T-cell (primary cell): ENCODE results near the gene TLL1. TPM values are rescaled to one million over a fixed set of nuclear protein-coding genes. Genes with fewer than 3 reads are reported as not detected.

Experiments used
- ATAC-seq, 4 experiments: fragments of 200-7000 bp in 3 of 4; fragments of 150-1000 bp in 1 of 4; cut with Tn5 transposase; replicated peaks in 1 of 4; 1 replicate in 3 of 4; 2 replicates in 1 of 4; pipeline ENCODE4 v1.10.0; 2021; ENCODE audit warnings: moderate library complexity in 3 of 4, mild to moderate bottlenecking in 2 of 4, moderate number of reproducible peaks in 1 of 4
- CTCF ChIA-PET, 2 donors: fragments of 300-600 bp; sonication (Branson Sonifier 250); formaldehyde crosslinking; loops; one replicate each; lab custom pipeline; 2022; ENCODE audit warnings: antibody characterized with exemption in 2 of 2; lab: Charles Lee
- POLR2A ChIA-PET, 2 donors: fragments of 300-600 bp; sonication (Branson Sonifier 250); formaldehyde crosslinking; loops; one replicate each; lab custom pipeline; 2022; ENCODE audit warnings: antibody characterized with exemption in 2 of 2; lab: Charles Lee
- DNase-seq, 35 experiments: peaks; one replicate each; pipeline versions ENCODE4 v3.0.0 to v3.0.0-alpha.2; 2013 to 2023
- H3K27ac ChIP-seq: one replicate; pipeline ENCODE4 v1.5.1; 2013; ENCODE audit warnings: low read length
- H3K27me3 ChIP-seq, 2 experiments: replicated peaks in 1 of 2; 1 replicate in 1 of 2; 2 replicates in 1 of 2; pipeline versions ENCODE4 v1.6.1 to v1.7.0; 2013; ENCODE audit warnings: low read length in 1 of 2, mixed read lengths in 1 of 2; ENCODE audit not compliant: control insufficient read depth in 2 of 2, insufficient read depth in 2 of 2; ENCODE audit errors: extremely low read depth in 1 of 2
- H3K36me3 ChIP-seq, 2 donors: 1 replicate in 1 of 2; 2 replicates in 1 of 2; pipeline versions ENCODE4 v1.6.1 to v1.7.0; 2013; ENCODE audit warnings: low read length in 1 of 2; ENCODE audit not compliant: control insufficient read depth in 2 of 2, insufficient read depth in 1 of 2; ENCODE audit errors: extremely low read depth in 1 of 2
- H3K4me1 ChIP-seq, 2 experiments: 1 replicate in 1 of 2; 2 replicates in 1 of 2; pipeline versions ENCODE4 v1.6.1 to v1.7.0; 2013; ENCODE audit warnings: low read length in 2 of 2, mixed read lengths in 1 of 2; ENCODE audit not compliant: insufficient read depth in 2 of 2, control insufficient read depth in 1 of 2; ENCODE audit errors: extremely low read depth in 1 of 2
- H3K4me3 ChIP-seq, 2 donors: 1 replicate in 1 of 2; 2 replicates in 1 of 2; pipeline versions ENCODE4 v1.5.1 to v1.7.0; 2013; ENCODE audit warnings: mild to moderate bottlenecking in 2 of 2, low read length in 1 of 2, moderate library complexity in 1 of 2; ENCODE audit not compliant: control insufficient read depth in 1 of 2; ENCODE audit errors: extremely low read depth in 1 of 2
- H3K9me3 ChIP-seq: 2 replicates; pipeline ENCODE4 v1.7.0; 2013
- H3K27ac Mint-ChIP-seq, 2 donors: one replicate each; pipeline ENCODE4 v1.8.0; 2020 to 2021; ENCODE audit warnings: mild to moderate bottlenecking in 2 of 2, mixed read lengths in 2 of 2
- H3K27me3 Mint-ChIP-seq, 2 donors: one replicate each; pipeline ENCODE4 v1.8.0; 2021 to 2022; ENCODE audit warnings: mixed read lengths in 2 of 2
- H3K36me3 Mint-ChIP-seq: one replicate; pipeline ENCODE4 v1.8.0; 2021; ENCODE audit warnings: mixed read lengths
- H3K4me1 Mint-ChIP-seq, 3 donors: one replicate each; pipeline ENCODE4 v1.8.0; 2020 to 2022; ENCODE audit warnings: mixed read lengths in 3 of 3, mild to moderate bottlenecking in 1 of 3
- H3K4me3 Mint-ChIP-seq, 3 donors: one replicate each; pipeline ENCODE4 v1.8.0; 2020 to 2022; ENCODE audit warnings: mild to moderate bottlenecking in 3 of 3, mixed read lengths in 3 of 3, moderate library complexity in 3 of 3
- H3K9me3 Mint-ChIP-seq, 3 donors: one replicate each; pipeline ENCODE4 v1.8.0; 2020 to 2022; ENCODE audit warnings: mixed read lengths in 3 of 3
- whole genome bisulfite sequencing: methylation state at CpG from one replicate; pipeline ENCODE4 v1.1.5; 2013; ENCODE audit warnings: missing lambda C conversion rate; ENCODE audit not compliant: insufficient coverage; 5-methylcytosine and 5-hydroxymethylcytosine counted together
- total RNA-seq, 35 experiments: library from RNA in 6 of 35; stranded (reverse) in 6 of 35; fragments of 120-200 nt in 1 of 35; gene quantifications; one replicate each; pipeline versions ENCODE4 v1.2.1 to v1.2.4 and lab custom pipeline; 2013 to 2026

Gene TLL1
- total RNA-seq, 5 donors from 2014 or later (not counting 1 experiment from before 2014, with no cell fraction given), result not detected

- no peaks in the 10 kb centered on the region for H3K4me1 Mint-ChIP-seq
- no peak overlapping the region for H3K27ac Mint-ChIP-seq
- Histone ChIP-seq H3K4me1 (no peaks in the 10 kb centered on the region), H3K36me3 (no peaks in the 10 kb centered on the region), H3K27ac (no peak overlapping the region), H3K4me3 (no peak overlapping the region), H3K27me3 (no peaks in the 10 kb centered on the region), H3K9me3 (no peaks in the 10 kb centered on the region)
- DNase-seq (no peak), ATAC-seq (no peak)
- H3K27me3 Mint-ChIP-seq, result no peaks in the 10 kb centered on the region
- H3K36me3 Mint-ChIP-seq, result no peaks in the 10 kb centered on the region
- POLR2A ChIA-PET, result no interaction called here
- no CpG with 5 or more reads among the region's 5 CpGs for WGBS
- peaks cover 0 to 4% (median 0%) of the 10 kb centered on the region in 3 donors for H3K9me3 Mint-ChIP-seq
- no peak overlapping the region for H3K4me3 Mint-ChIP-seq
- CTCF ChIA-PET, result no interaction called here
Observed at GRCh38 chr4:165839615-165840333, 33.3 kb upstream of the TLL1 start.

GRCh38 chr4:165842684-165843083 is 30.4 kb upstream of the TLL1 start:
- Mint-ChIP-seq H3K9me3 (peaks cover 0 to 4% (median 0%) of the 10 kb centered on the region in 3 donors), H3K27ac (no peak overlapping the region), H3K27me3 (no peaks in the 10 kb centered on the region), H3K4me1 (no peaks in the 10 kb centered on the region), H3K4me3 (no peak overlapping the region), H3K36me3 (no peaks in the 10 kb centered on the region)
- DNase-seq, result no peak
- H3K4me1 ChIP-seq, result no peaks in the 10 kb centered on the region
- CTCF ChIA-PET, result no interaction called here
- no peaks in the 10 kb centered on the region for H3K36me3 ChIP-seq
- ATAC-seq, result no peak
- H3K9me3 ChIP-seq, result no peaks in the 10 kb centered on the region
- no peak overlapping the region for H3K27ac ChIP-seq
- POLR2A ChIA-PET, result no interaction called here
- no peaks in the 10 kb centered on the region for H3K27me3 ChIP-seq
- H3K4me3 ChIP-seq, result no peak overlapping the region

GRCh38 chr4:165844161-165844560 is 28.9 kb upstream of the TLL1 start:
- H3K36me3 Mint-ChIP-seq, result no peaks in the 10 kb centered on the region
- H3K4me3 Mint-ChIP-seq, result no peak overlapping the region
- H3K36me3 ChIP-seq, result no peaks in the 10 kb centered on the region
- H3K27me3 Mint-ChIP-seq, result no peaks in the 10 kb centered on the region
- peaks cover 0 to 4% (median 0%) of the 10 kb centered on the region in 3 donors for H3K9me3 Mint-ChIP-seq
- WGBS, result no CpG with 5 or more reads among the region's 7 CpGs
- H3K4me1 ChIP-seq, result no peaks in the 10 kb centered on the region
- ATAC-seq (no peak), DNase-seq (no peak)
- H3K4me1 Mint-ChIP-seq, result no peaks in the 10 kb centered on the region
- H3K4me3 ChIP-seq, result no peak overlapping the region
- H3K27ac ChIP-seq, result no peak overlapping the region
- no peaks in the 10 kb centered on the region for H3K9me3 ChIP-seq
- H3K27ac Mint-ChIP-seq, result no peak overlapping the region
- ChIA-PET CTCF (no interaction called here), POLR2A (no interaction called here)
- H3K27me3 ChIP-seq, result no peaks in the 10 kb centered on the region

GRCh38 chr4:165851256-165851655 is 21.8 kb upstream of the TLL1 start:
- Mint-ChIP-seq H3K4me1 (no peaks in the 10 kb centered on the region), H3K9me3 (no peaks in the 10 kb centered on the region), H3K4me3 (no peak overlapping the region), H3K27ac (no peak overlapping the region), H3K27me3 (no peaks in the 10 kb centered on the region), H3K36me3 (no peaks in the 10 kb centered on the region)
- POLR2A ChIA-PET, result no interaction called here
- no CpG with 5 or more reads among the region's 3 CpGs for WGBS
- Histone ChIP-seq H3K9me3 (no peaks in the 10 kb centered on the region), H3K27me3 (no peaks in the 10 kb centered on the region), H3K4me3 (no peak overlapping the region), H3K4me1 (no peaks in the 10 kb centered on the region), H3K27ac (no peak overlapping the region), H3K36me3 (no peaks in the 10 kb centered on the region)
- ATAC-seq, result no peak
- DNase-seq, result no peak
- CTCF ChIA-PET, result no interaction called here

- DNase-seq (no peak), ATAC-seq (no peak)
- H3K4me3 Mint-ChIP-seq, result no peak overlapping the region
- no peaks in the 10 kb centered on the region for H3K27me3 ChIP-seq
- no peaks in the 10 kb centered on the region for H3K4me1 Mint-ChIP-seq
- H3K9me3 Mint-ChIP-seq, result no peaks in the 10 kb centered on the region
- no peaks in the 10 kb centered on the region for H3K4me1 ChIP-seq
- no peaks in the 10 kb centered on the region for H3K36me3 Mint-ChIP-seq
- no peak overlapping the region for H3K27ac Mint-ChIP-seq
- H3K36me3 ChIP-seq, result no peaks in the 10 kb centered on the region
- H3K27me3 Mint-ChIP-seq, result no peaks in the 10 kb centered on the region
- no peaks in the 10 kb centered on the region for H3K9me3 ChIP-seq
- H3K27ac ChIP-seq, result no peak overlapping the region
- H3K4me3 ChIP-seq, result no peak overlapping the region
- ChIA-PET POLR2A (no interaction called here), CTCF (no interaction called here)
Observed at GRCh38 chr4:165855191-165855590, 17.8 kb upstream of the TLL1 start.

- H3K4me1 ChIP-seq, result no peaks in the 10 kb centered on the region
- POLR2A ChIA-PET, result no interaction called here
- H3K4me3 ChIP-seq, result no peak overlapping the region
- WGBS, result no CpG with 5 or more reads among the region's 1 CpG
- Mint-ChIP-seq H3K9me3 (no peaks in the 10 kb centered on the region), H3K36me3 (no peaks in the 10 kb centered on the region), H3K27me3 (no peaks in the 10 kb centered on the region), H3K27ac (no peak overlapping the region), H3K4me3 (no peak overlapping the region), H3K4me1 (no peaks in the 10 kb centered on the region)
- H3K9me3 ChIP-seq, result no peaks in the 10 kb centered on the region
- ATAC-seq (no peak), DNase-seq (no peak)
- CTCF ChIA-PET, result no interaction called here
- no peak overlapping the region for H3K27ac ChIP-seq
- no peaks in the 10 kb centered on the region for H3K27me3 ChIP-seq
- no peaks in the 10 kb centered on the region for H3K36me3 ChIP-seq
Observed at GRCh38 chr4:165861363-165861762, 11.7 kb upstream of the TLL1 start.

GRCh38 chr4:165864271-165864670 is 8.8 kb upstream of the TLL1 start:
- H3K27me3 ChIP-seq, result peaks cover 0 to 2% of the 10 kb centered on the region in 2 experiments
- H3K27ac ChIP-seq, result no peak overlapping the region
- H3K4me3 ChIP-seq, result no peak overlapping the region
- H3K4me1 Mint-ChIP-seq, result no peaks in the 10 kb centered on the region
- no peaks in the 10 kb centered on the region for H3K27me3 Mint-ChIP-seq
- H3K4me1 ChIP-seq, result no peaks in the 10 kb centered on the region
- CTCF ChIA-PET, result no interaction called here
- H3K4me3 Mint-ChIP-seq, result no peak overlapping the region
- ATAC-seq, result no peak
- WGBS, result no CpG with 5 or more reads among the region's 3 CpGs
- H3K36me3 Mint-ChIP-seq, result no peaks in the 10 kb centered on the region
- H3K9me3 Mint-ChIP-seq, result no peaks in the 10 kb centered on the region
- no peaks in the 10 kb centered on the region for H3K9me3 ChIP-seq
- no peak overlapping the region for H3K27ac Mint-ChIP-seq
- POLR2A ChIA-PET, result no interaction called here
- DNase-seq, result no peak
- no peaks in the 10 kb centered on the region for H3K36me3 ChIP-seq
